BJ (cell line): Measurements from ENCODE around the gene PELI2. TPM values are rescaled to one million over a fixed set of nuclear protein-coding genes. Genes with fewer than 3 reads are reported as not detected.

ENCODE experiments used
- CTCF ChIA-PET: fragments of 350-600 bp; formaldehyde crosslinking; extraction: SDS; loops from one replicate; lab custom pipeline; 2021; ENCODE audit warnings: antibody characterized with exemption, inconsistent platforms; lab: Yijun Ruan, JAX
- POLR2A ChIA-PET: fragments of 300-600 bp; sonication (Branson Sonifier 250); formaldehyde crosslinking; extraction: SDS; loops from one replicate; lab custom pipeline; 2021; ENCODE audit warnings: antibody characterized with exemption; lab: Charles Lee
- DNase-seq: peaks from one replicate; pipeline ENCODE4 v3.0.0-alpha.2; 2011; ENCODE audit warnings: low read depth
- H3K27me3 ChIP-seq: 2 replicates; pipeline ENCODE4 v1.6.0; 2011; ENCODE audit warnings: low read length; ENCODE audit not compliant: control insufficient read depth, insufficient read depth
- H3K36me3 ChIP-seq: 2 replicates; pipeline ENCODE4 v1.5.1; 2011; ENCODE audit warnings: low read length; ENCODE audit not compliant: control insufficient read depth, insufficient read depth
- H3K4me3 ChIP-seq: 2 replicates; pipeline ENCODE4 v1.5.1; 2011; ENCODE audit warnings: low read depth, mild to moderate bottlenecking, control low read depth, low read length
- polyA plus RNA-seq: library from polyadenylated mRNA; depleted of rRNA; stranded (reverse); fragments of >200 nt; gene quantifications from 2 replicates; pipeline ENCODE4 v1.2.3, GENCODE V29; 2011
- TF ChIP-seq, protein P1 (sequence below): IDR thresholded peaks from 2 replicates; pipeline ENCODE4 v1.5.1; 2011; ENCODE audit warnings: low read depth, mild to moderate bottlenecking, control low read depth, inconsistent platforms, low read length, moderate library complexity; ENCODE audit not compliant: insufficient read depth

Gene PELI2
- polyA plus RNA-seq, 1 experiment, result 10.5 TPM

- POLR2A ChIA-PET, result no interaction called here
- peaks cover 2% of the 10 kb centered on the region for H3K27me3 ChIP-seq
- TF ChIP-seq, protein P1, sequence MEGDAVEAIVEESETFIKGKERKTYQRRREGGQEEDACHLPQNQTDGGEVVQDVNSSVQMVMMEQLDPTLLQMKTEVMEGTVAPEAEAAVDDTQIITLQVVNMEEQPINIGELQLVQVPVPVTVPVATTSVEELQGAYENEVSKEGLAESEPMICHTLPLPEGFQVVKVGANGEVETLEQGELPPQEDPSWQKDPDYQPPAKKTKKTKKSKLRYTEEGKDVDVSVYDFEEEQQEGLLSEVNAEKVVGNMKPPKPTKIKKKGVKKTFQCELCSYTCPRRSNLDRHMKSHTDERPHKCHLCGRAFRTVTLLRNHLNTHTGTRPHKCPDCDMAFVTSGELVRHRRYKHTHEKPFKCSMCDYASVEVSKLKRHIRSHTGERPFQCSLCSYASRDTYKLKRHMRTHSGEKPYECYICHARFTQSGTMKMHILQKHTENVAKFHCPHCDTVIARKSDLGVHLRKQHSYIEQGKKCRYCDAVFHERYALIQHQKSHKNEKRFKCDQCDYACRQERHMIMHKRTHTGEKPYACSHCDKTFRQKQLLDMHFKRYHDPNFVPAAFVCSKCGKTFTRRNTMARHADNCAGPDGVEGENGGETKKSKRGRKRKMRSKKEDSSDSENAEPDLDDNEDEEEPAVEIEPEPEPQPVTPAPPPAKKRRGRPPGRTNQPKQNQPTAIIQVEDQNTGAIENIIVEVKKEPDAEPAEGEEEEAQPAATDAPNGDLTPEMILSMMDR, result no peak
- no peak for DNase-seq
- H3K4me3 ChIP-seq, result no peak overlapping the region
- CTCF ChIA-PET, result no interaction called here
- H3K36me3 ChIP-seq, result no peaks in the 10 kb centered on the region
Measured at GRCh38 chr14:56085471-56085870, 32.7 kb upstream of the PELI2 start.

DNA sequence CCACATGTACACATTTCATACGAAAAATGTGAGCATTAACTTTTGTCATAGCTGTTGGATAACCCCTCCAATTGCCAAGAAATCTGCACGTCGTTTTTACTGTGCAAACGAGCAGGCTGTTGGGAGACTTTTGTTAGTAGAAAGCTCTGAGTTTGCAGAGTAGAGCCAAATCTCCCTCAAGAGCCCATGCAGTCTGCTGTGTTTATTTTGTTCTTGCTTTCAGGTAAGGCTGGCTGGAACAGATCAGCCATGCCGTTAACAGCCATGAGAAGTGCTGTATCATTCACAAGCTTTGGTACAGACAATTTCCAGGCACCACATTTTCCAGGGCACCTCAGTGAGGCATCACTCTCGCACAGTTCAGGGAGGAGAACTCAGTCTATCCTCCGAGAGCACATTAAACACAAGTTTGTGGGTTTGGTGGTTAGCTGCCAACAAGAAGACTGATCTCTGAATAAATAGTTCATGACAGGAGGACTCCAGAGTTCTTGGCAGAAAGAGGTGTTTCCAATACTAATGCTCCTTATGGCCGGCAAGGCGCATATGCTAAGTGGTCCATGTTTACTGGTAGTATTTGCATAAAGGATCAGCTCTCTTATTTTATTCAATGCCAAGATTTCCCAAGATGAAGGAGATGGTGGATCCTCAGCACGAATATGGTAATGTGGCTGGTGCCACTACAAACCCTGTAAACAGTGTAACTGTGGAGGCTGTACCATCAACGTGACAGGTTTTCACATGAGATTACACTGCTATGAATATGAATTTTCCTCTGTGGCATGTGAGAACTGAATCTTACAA, 30.3 kb upstream of the PELI2 start:
- TF ChIP-seq, protein P1, result no peak
- DNase-seq, result no peak
- ChIA-PET CTCF (interaction anchor here (1.5 kb wide), 1 partner anchor 11 kb away, joined by 3 read pairs; no protein-coding TSS in a partner anchor), POLR2A (no interaction called here)
- H3K36me3 ChIP-seq, result no peaks in the 10 kb centered on the region
- no peak overlapping the region for H3K4me3 ChIP-seq
- H3K27me3 ChIP-seq, result peaks cover 2% of the 10 kb centered on the region

DNA sequence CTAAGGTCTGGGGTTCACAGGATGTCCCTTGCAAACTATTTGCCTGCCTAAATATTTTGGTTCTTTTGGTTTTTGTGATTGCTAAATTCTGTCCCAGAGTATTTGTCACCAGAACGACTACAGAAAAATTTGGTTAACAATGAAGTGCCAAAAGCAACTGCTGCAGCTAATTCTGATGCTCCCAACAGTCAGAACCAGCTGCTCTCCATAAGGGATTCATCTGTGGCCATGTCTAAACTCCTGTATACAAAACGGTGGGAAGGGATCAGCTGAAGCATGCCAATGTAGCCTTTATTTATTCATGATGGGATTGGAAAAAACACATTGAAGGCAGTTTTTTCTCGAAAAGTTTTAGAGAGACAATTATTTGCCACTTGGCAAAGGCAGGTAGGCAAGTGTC, 29.3 kb upstream of the PELI2 start:
- ChIA-PET CTCF (no interaction called here), POLR2A (no interaction called here)
- Histone ChIP-seq H3K27me3 (peaks cover 2% of the 10 kb centered on the region), H3K36me3 (no peaks in the 10 kb centered on the region), H3K4me3 (no peak overlapping the region)
- no peak for DNase-seq
- TF ChIP-seq, protein P1, result no peak

DNA sequence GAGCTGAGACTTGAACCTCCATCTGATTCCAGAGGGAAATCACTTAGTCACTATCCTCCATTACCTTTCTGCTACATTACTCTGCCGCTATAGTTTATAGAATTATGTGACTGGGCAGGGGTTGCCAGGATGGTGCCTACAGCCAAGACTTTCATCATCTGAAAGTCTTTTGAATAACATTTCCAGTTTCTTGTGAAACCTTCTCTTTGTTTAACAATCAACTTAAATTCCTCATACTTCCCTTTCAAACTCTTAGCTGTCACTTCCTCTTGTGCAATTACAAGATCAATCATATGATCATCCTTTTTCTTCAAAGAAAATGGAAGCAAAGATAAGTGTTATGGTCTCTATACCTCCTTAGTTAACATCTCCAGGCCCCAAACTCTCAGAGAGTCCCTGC, 25.4 kb upstream of the PELI2 start:
- H3K27me3 ChIP-seq, result peaks cover 2% of the 10 kb centered on the region
- no peaks in the 10 kb centered on the region for H3K36me3 ChIP-seq
- H3K4me3 ChIP-seq, result no peak overlapping the region
- TF ChIP-seq, protein P1, result no peak
- no peak for DNase-seq
- CTCF ChIA-PET, result interaction anchor here (0.7 to 1.2 kb wide), 2 partner anchors 14 to 17 kb away, joined by 3 to 4 read pairs; no protein-coding TSS in a partner anchor
- POLR2A ChIA-PET, result no interaction called here

GRCh38 chr14:56094076-56094475, 24.1 kb upstream of the PELI2 start:
- H3K36me3 ChIP-seq, result no peaks in the 10 kb centered on the region
- no peaks in the 10 kb centered on the region; the same call in 1 of the 2 replicates for H3K27me3 ChIP-seq
- POLR2A ChIA-PET, result no interaction called here
- no peak for DNase-seq
- H3K4me3 ChIP-seq, result no peak overlapping the region
- CTCF ChIA-PET, result interaction anchor here (1.6 kb wide), 1 partner anchor 11 kb away, joined by 4 read pairs; no protein-coding TSS in a partner anchor
- TF ChIP-seq, protein P1, result no peak
